IMR-90 (cell line): ENCODE data around the gene INSYN1. TPM values are rescaled to one million over a fixed set of nuclear protein-coding genes. Genes with fewer than 3 reads are reported as not detected.

Experiments
- ATAC-seq: fragments of 200-7000 bp; cut with Tn5 transposase; 2 replicates; pipeline ENCODE4 v1.9.1; 2020; ENCODE audit warnings: low read depth, mild to moderate bottlenecking, moderate library complexity
- BruUV-seq: library from RNA; stranded (reverse); fragments of 400-500 nt; replicated peaks from 2 replicates; lab custom pipeline; 2021; lab: Mats Ljungman, UMichigan
- CTCF ChIA-PET: fragments of 300-600 bp; formaldehyde crosslinking; extraction: SDS; loops from one replicate; lab custom pipeline; 2021; ENCODE audit warnings: antibody characterized with exemption; lab: Yijun Ruan, JAX
- POLR2A ChIA-PET: fragments of 300-600 bp; sonication (Branson Sonifier 250); formaldehyde crosslinking; loops from one replicate; lab custom pipeline; 2022; ENCODE audit warnings: antibody characterized with exemption; ENCODE audit not compliant: unreplicated experiment; lab: Charles Lee
- DNase-seq: peaks from one replicate; pipeline ENCODE4 v3.0.0; 2013
- H2AFZ ChIP-seq: replicated peaks from 2 replicates; pipeline ENCODE3; 2013; ENCODE audit warnings: low read length, mild to moderate bottlenecking; ENCODE audit not compliant: poor library complexity
- H2AK5ac ChIP-seq: 2 replicates; pipeline ENCODE4 v1.6.1; 2013; ENCODE audit warnings: low read depth, low read length, inconsistent platforms
- H2AK9ac ChIP-seq: replicated peaks from 2 replicates; pipeline ENCODE3; 2013; ENCODE audit warnings: mild to moderate bottlenecking, low read depth, low read length, moderate library complexity; ENCODE audit not compliant: poor library complexity
- H2BK120ac ChIP-seq: 2 replicates; pipeline ENCODE4 v1.6.1; 2013; ENCODE audit warnings: low read depth, low read length, inconsistent platforms
- H2BK15ac ChIP-seq: 3 replicates; pipeline ENCODE4 v1.6.1; 2013; ENCODE audit warnings: low read depth, low read length, inconsistent platforms
- H2BK20ac ChIP-seq: 2 replicates; pipeline ENCODE4 v1.6.1; 2013; ENCODE audit warnings: low read depth, mild to moderate bottlenecking, inconsistent platforms, low read length, moderate library complexity
- H2BK5ac ChIP-seq: 2 replicates; pipeline ENCODE4 v1.6.1; 2013; ENCODE audit warnings: mild to moderate bottlenecking, low read depth, low read length, inconsistent platforms; ENCODE audit not compliant: poor library complexity, severe bottlenecking
- H3K14ac ChIP-seq: replicated peaks from 2 replicates; pipeline ENCODE4 v1.6.1; 2013; ENCODE audit warnings: low read depth, low read length, inconsistent platforms
- H3K18ac ChIP-seq: 2 replicates; pipeline ENCODE4 v1.6.1; 2013; ENCODE audit warnings: low read depth, low read length, control low read depth
- H3K23ac ChIP-seq: 2 replicates; pipeline ENCODE4 v1.6.1; 2013; ENCODE audit warnings: low read depth, low read length, inconsistent platforms
- H3K27ac ChIP-seq: 2 replicates; pipeline ENCODE4 v1.5.1; 2013; ENCODE audit warnings: mild to moderate bottlenecking, control low read depth, low read length; ENCODE audit not compliant: insufficient read depth
- H3K27me3 ChIP-seq: 2 replicates; pipeline ENCODE4 v1.6.1; 2013; ENCODE audit warnings: low read length; ENCODE audit not compliant: control insufficient read depth, insufficient read depth
- H3K36me3 ChIP-seq: 2 replicates; pipeline ENCODE4 v1.6.1; 2013; ENCODE audit warnings: low read length, mixed read lengths; ENCODE audit not compliant: control insufficient read depth, insufficient read depth
- H3K4ac ChIP-seq: 2 replicates; pipeline ENCODE4 v1.6.1; 2013; ENCODE audit warnings: low read depth, low read length, inconsistent platforms
- H3K4me1 ChIP-seq: 2 replicates; pipeline ENCODE4 v1.6.1; 2013; ENCODE audit warnings: low read length, mixed read lengths; ENCODE audit not compliant: control insufficient read depth, insufficient read depth
- H3K4me2 ChIP-seq: 2 replicates; pipeline ENCODE4 v1.6.1; 2013; ENCODE audit warnings: low read depth, mild to moderate bottlenecking, control low read depth, low read length, moderate library complexity
- H3K4me3 ChIP-seq: 2 replicates; pipeline ENCODE4 v1.5.1; 2013; ENCODE audit warnings: low read depth, mild to moderate bottlenecking, control low read depth, low read length, moderate library complexity; ENCODE audit not compliant: insufficient read depth
- H3K56ac ChIP-seq: 2 replicates; pipeline ENCODE4 v1.6.1; 2013; ENCODE audit warnings: low read length, inconsistent platforms; ENCODE audit not compliant: insufficient read depth; ENCODE audit errors: extremely low read depth
- H3K79me1 ChIP-seq, 2 experiments: 2 replicates each; pipeline ENCODE4 v1.6.1; 2013; ENCODE audit warnings: low read length in 2 of 2, inconsistent platforms in 1 of 2, low read depth in 1 of 2
- H3K9ac ChIP-seq: 2 replicates; pipeline ENCODE4 v1.6.1; 2013; ENCODE audit warnings: low read depth, low read length, control low read depth
- H3K9me1 ChIP-seq: 2 replicates; pipeline ENCODE4 v1.6.1; 2013; ENCODE audit warnings: low read length, inconsistent platforms; ENCODE audit not compliant: insufficient read depth
- H3K9me3 ChIP-seq: 2 replicates; pipeline ENCODE4 v1.6.1; 2013; ENCODE audit warnings: low read length; ENCODE audit not compliant: control insufficient read depth, insufficient read depth
- H4K20me1 ChIP-seq: 2 replicates; pipeline ENCODE4 v1.6.1; 2013; ENCODE audit warnings: low read length, inconsistent platforms; ENCODE audit not compliant: insufficient read depth
- H4K5ac ChIP-seq: 2 replicates; pipeline ENCODE4 v1.6.1; 2013; ENCODE audit warnings: mild to moderate bottlenecking, low read depth, low read length, control low read depth
- H4K8ac ChIP-seq, 2 experiments: 2 replicates each; pipeline ENCODE4 v1.6.1; 2013; ENCODE audit warnings: low read depth in 2 of 2, low read length in 2 of 2, control low read depth in 1 of 2, inconsistent platforms in 1 of 2
- H4K91ac ChIP-seq: 2 replicates; pipeline ENCODE4 v1.6.1; 2013; ENCODE audit warnings: low read depth, low read length, inconsistent platforms; ENCODE audit not compliant: insufficient read depth
- BHLHE40 ChIP-seq: fragments of 150-350 bp; IDR thresholded peaks from 2 replicates; pipeline ENCODE4 v1.6.1; 2016; ENCODE audit warnings: mild to moderate bottlenecking, low read depth, low read length
- CEBPB ChIP-seq: IDR thresholded peaks from 2 replicates; pipeline ENCODE4 v1.6.1; 2012; ENCODE audit warnings: low read depth, low read length, improper control_type of control experiment
- CHD1 ChIP-seq: IDR thresholded peaks from 2 replicates; pipeline ENCODE4 v1.6.1; 2012; ENCODE audit warnings: low read depth, low read length, improper control_type of control experiment
- FOS ChIP-seq: fragments of 150-350 bp; IDR thresholded peaks from 2 replicates; pipeline ENCODE4 v1.6.1; 2016; ENCODE audit warnings: low read depth, low read length
- MAFK ChIP-seq: IDR thresholded peaks from 2 replicates; pipeline ENCODE4 v1.6.1; 2012; ENCODE audit warnings: low read depth, low read length, improper control_type of control experiment
- MAZ ChIP-seq: IDR thresholded peaks from 2 replicates; pipeline ENCODE4 v1.6.1; 2012; ENCODE audit warnings: low read depth, mild to moderate bottlenecking, low read length, improper control_type of control experiment, moderate library complexity, borderline replicate concordance
- MXI1 ChIP-seq: IDR thresholded peaks from 2 replicates; pipeline ENCODE4 v1.6.1; 2012; ENCODE audit warnings: low read depth, mild to moderate bottlenecking, low read length, moderate library complexity, borderline replicate concordance
- POLR2A ChIP-seq: IDR thresholded peaks from 2 replicates; pipeline ENCODE4 v1.6.1; 2012; ENCODE audit warnings: mild to moderate bottlenecking, low read depth, low read length
- RFX5 ChIP-seq: IDR thresholded peaks from 2 replicates; pipeline ENCODE4 v1.8.0; 2012; ENCODE audit warnings: low read depth, mild to moderate bottlenecking, low read length, moderate library complexity
- dilution Hi-C: fragments of 300-500 bp; cut with HindIII; formaldehyde crosslinking; loops from one replicate; pipeline ENCODE4 v1.14.3; 2018; ENCODE audit warnings: low sequenced_read_pairs; ENCODE audit not compliant: unreplicated experiment
- in situ Hi-C: fragments of 300-500 bp; cut with MboI; formaldehyde crosslinking; loops from 3 replicates; pipeline ENCODE4 v1.14.3; 2019; ENCODE audit warnings: low sequenced_read_pairs, inconsistent platforms, mixed read lengths
- intact Hi-C: fragments of 100-400 bp; cut with micrococcal nuclease; formaldehyde crosslinking; loops from 2 replicates; pipeline ENCODE4 v1.10.0; 2022
- polyA plus RNA-seq, 3 experiments: library from polyadenylated mRNA; depleted of rRNA; stranded (reverse); fragments of >200 nt; gene quantifications; 2 replicates each; pipeline ENCODE4 v1.2.3, GENCODE V29; 2012; ENCODE audit warnings: low replicate concordance in 1 of 3
- total RNA-seq: library from RNA; depleted of rRNA; stranded (reverse); fragments of >200 nt; gene quantifications from 2 replicates; pipeline ENCODE4 v1.2.3, GENCODE V29; 2012
- TF ChIP-seq, protein P1 (sequence below): conservative IDR thresholded peaks from 2 replicates; pipeline ENCODE4 v1.5.1; 2012; ENCODE audit warnings: mild to moderate bottlenecking, low read depth, low read length, improper control_type of control experiment
- TF ChIP-seq, protein P2 (sequence below): fragments of 150-350 bp; IDR thresholded peaks from 2 replicates; pipeline ENCODE4 v1.6.1; 2017; ENCODE audit warnings: mild to moderate bottlenecking, antibody characterized with exemption, low read length, low read depth
- TF ChIP-seq, protein P3 (sequence below): fragments of 150-350 bp; IDR thresholded peaks from 2 replicates; pipeline ENCODE4 v1.6.1; 2016; ENCODE audit warnings: low read depth, mild to moderate bottlenecking, low read length, moderate library complexity, borderline replicate concordance

Gene INSYN1
- total and polyA plus RNA-seq, 2 of the 4 experiments (the other 2 are of a cell fraction): 0.18 to 0.34 TPM

DNA sequence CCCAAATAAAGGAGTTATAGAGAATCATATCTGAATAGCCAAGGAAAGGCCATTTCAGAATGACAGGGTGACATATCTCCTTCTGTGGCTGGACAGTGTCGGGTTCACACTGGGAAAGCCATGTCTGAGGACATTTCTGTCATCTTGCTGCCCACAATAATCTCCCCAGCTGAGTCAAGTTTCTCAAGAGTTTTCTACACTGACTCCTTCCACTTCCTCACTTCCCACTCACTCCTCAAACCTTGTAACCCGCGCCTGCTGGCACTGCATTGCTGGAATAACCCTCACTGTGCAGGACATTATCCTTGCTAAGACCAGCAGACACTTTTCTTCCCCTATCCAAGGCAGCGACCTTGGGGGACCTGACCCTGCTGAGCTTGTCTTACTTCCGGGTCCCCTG is 5.3 kb upstream of the INSYN1 start (continued):
- TF ChIP-seq, protein P1, sequence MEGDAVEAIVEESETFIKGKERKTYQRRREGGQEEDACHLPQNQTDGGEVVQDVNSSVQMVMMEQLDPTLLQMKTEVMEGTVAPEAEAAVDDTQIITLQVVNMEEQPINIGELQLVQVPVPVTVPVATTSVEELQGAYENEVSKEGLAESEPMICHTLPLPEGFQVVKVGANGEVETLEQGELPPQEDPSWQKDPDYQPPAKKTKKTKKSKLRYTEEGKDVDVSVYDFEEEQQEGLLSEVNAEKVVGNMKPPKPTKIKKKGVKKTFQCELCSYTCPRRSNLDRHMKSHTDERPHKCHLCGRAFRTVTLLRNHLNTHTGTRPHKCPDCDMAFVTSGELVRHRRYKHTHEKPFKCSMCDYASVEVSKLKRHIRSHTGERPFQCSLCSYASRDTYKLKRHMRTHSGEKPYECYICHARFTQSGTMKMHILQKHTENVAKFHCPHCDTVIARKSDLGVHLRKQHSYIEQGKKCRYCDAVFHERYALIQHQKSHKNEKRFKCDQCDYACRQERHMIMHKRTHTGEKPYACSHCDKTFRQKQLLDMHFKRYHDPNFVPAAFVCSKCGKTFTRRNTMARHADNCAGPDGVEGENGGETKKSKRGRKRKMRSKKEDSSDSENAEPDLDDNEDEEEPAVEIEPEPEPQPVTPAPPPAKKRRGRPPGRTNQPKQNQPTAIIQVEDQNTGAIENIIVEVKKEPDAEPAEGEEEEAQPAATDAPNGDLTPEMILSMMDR: no peak
- TF ChIP-seq RFX5 (no peak), POLR2A (no peak)

DNA sequence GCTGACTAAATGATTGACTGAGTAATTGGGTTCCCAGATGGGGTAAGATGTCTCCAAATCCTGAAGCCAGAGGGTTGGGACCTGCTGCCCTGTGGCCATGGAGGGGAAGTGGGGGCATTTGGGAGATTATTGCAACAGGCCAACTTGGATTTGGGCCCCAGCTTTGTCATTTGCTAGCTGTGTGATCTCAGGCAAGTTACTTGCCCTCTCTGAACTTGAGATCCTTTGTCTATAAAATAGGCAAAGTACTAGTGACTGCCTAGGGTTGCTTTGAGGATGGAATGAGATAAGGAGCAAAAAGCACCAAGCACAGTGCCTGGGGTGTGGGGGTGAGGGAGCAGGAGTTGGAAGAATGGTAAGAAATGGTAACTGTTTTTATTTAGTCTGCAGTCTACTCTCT is 4.4 kb upstream of the INSYN1 start:
- no peak overlapping the region for H2BK5ac ChIP-seq
- H4K91ac ChIP-seq: no peak overlapping the region
- no peaks in the 10 kb centered on the region for H3K36me3 ChIP-seq
- H3K79me1 ChIP-seq: no peaks in the 10 kb centered on the region
- DNase-seq (no peak), ATAC-seq (no peak)
- H4K8ac ChIP-seq: no peak overlapping the region
- no peaks in the 10 kb centered on the region; the same call in none of the 2 replicates for H4K20me1 ChIP-seq
- H3K9me3 ChIP-seq: peaks cover 5% of the 10 kb centered on the region
- no peak overlapping the region for H3K56ac ChIP-seq
- H3K4me3 ChIP-seq: no peak overlapping the region
- no peak overlapping the region for H2AK9ac ChIP-seq
- no peak overlapping the region for H3K14ac ChIP-seq
- H2BK15ac ChIP-seq: no peak overlapping the region
- H2BK120ac ChIP-seq: no peak overlapping the region
- in situ Hi-C loops (no loop called here), dilution Hi-C loops (no loop called here), intact Hi-C loops (no loop called here)
- no peak overlapping the region for H3K27ac ChIP-seq
- no peak overlapping the region for H2BK20ac ChIP-seq
- H3K4ac ChIP-seq: no peak overlapping the region
- H3K4me2 ChIP-seq: no peak overlapping the region
- no peak overlapping the region for H3K23ac ChIP-seq
- peaks cover 3% of the 10 kb centered on the region; the same call in 1 of the 2 replicates for H3K9me1 ChIP-seq
- peaks cover 79% of the 10 kb centered on the region for H3K27me3 ChIP-seq
- no peak overlapping the region for H2AK5ac ChIP-seq
- no peak overlapping the region for H2AFZ ChIP-seq
- no peak overlapping the region for H4K5ac ChIP-seq
- H3K4me1 ChIP-seq: no peaks in the 10 kb centered on the region
- BruUV-seq: no TSS peak
- H3K9ac ChIP-seq: no peak overlapping the region
- POLR2A ChIA-PET: no interaction called here
- CTCF ChIA-PET: no interaction called here
- H3K18ac ChIP-seq: no peak overlapping the region
- TF ChIP-seq, protein P1: no peak
- TF ChIP-seq CHD1: no peak
- TF ChIP-seq MAZ: no peak
- TF ChIP-seq, protein P2, sequence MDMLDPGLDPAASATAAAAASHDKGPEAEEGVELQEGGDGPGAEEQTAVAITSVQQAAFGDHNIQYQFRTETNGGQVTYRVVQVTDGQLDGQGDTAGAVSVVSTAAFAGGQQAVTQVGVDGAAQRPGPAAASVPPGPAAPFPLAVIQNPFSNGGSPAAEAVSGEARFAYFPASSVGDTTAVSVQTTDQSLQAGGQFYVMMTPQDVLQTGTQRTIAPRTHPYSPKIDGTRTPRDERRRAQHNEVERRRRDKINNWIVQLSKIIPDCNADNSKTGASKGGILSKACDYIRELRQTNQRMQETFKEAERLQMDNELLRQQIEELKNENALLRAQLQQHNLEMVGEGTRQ: no peak
- TF ChIP-seq, protein P3, sequence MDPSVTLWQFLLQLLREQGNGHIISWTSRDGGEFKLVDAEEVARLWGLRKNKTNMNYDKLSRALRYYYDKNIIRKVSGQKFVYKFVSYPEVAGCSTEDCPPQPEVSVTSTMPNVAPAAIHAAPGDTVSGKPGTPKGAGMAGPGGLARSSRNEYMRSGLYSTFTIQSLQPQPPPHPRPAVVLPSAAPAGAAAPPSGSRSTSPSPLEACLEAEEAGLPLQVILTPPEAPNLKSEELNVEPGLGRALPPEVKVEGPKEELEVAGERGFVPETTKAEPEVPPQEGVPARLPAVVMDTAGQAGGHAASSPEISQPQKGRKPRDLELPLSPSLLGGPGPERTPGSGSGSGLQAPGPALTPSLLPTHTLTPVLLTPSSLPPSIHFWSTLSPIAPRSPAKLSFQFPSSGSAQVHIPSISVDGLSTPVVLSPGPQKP: no peak
- no peak for TF ChIP-seq CEBPB
- TF ChIP-seq MXI1: no peak
- TF ChIP-seq MAFK: no peak
- no peak for TF ChIP-seq FOS
- TF ChIP-seq BHLHE40: no peak
